Prostate gland (tissue), 2 donors: ENCODE measurements around the gene ITIH3.

Experiments
- POLR2A ChIP-seq: fragments of 450-650 bp; IDR thresholded peaks from one replicate; pipeline ENCODE4 v1.6.1; 2016; ENCODE audit warnings: antibody characterized with exemption, mild to moderate bottlenecking
- POLR2AphosphoS5 ChIP-seq: sonication (generic); formaldehyde crosslinking; IDR thresholded peaks from one replicate; pipeline ENCODE4 v1.6.1; 2017; ENCODE audit warnings: antibody characterized with exemption
- TF ChIP-seq, protein P1 (sequence below), 4 experiments: fragments of 200-600 bp in 2 of 4; fragments of 450-650 bp in 2 of 4; sonication (generic) in 2 of 4; IDR thresholded peaks; 1 replicate in 3 of 4; 2 replicates in 1 of 4; pipeline ENCODE4 v1.5.1; 2016 to 2019; ENCODE audit warnings: antibody characterized with exemption in 4 of 4, mild to moderate bottlenecking in 2 of 4, moderate library complexity in 2 of 4

DNA sequence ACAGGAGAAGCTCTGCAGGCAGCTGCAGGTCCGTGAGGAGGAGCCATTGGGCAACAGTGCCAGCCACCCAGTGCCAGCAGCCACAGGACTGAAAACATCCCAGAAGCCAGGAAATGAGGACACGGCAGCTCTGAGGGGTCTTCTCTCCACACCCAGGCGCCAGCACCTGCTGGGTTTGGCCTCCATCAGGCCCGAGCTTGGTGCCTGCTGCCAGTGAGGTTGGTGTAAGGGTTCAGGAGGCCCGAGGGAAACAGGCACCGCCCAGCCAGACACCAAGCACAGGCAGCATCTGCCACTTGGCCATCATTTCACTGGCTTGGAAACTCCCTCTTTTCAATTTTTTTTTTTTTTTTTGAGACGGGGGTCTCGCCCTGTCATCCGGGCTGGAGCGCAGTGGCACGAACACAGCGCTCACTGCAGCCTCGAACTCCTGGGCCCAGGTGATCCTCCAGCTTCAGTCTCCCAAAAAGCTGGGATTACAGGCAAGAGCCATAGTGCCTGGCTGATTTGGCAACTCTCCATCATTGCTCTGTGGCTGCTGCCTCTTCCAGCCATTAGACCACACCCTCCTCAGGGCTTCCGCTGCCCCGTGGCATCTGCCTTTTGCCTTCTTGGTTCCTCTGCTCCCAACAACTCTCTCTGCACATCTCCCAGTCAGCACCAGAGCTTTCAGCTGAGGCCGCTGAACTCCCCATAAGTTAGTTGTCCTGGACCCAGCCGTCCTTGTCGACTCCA is 1.5 kb upstream of the ITIH3 start:
- TF ChIP-seq POLR2A (no peak), POLR2AphosphoS5 (no peak)
- TF ChIP-seq, protein P1, sequence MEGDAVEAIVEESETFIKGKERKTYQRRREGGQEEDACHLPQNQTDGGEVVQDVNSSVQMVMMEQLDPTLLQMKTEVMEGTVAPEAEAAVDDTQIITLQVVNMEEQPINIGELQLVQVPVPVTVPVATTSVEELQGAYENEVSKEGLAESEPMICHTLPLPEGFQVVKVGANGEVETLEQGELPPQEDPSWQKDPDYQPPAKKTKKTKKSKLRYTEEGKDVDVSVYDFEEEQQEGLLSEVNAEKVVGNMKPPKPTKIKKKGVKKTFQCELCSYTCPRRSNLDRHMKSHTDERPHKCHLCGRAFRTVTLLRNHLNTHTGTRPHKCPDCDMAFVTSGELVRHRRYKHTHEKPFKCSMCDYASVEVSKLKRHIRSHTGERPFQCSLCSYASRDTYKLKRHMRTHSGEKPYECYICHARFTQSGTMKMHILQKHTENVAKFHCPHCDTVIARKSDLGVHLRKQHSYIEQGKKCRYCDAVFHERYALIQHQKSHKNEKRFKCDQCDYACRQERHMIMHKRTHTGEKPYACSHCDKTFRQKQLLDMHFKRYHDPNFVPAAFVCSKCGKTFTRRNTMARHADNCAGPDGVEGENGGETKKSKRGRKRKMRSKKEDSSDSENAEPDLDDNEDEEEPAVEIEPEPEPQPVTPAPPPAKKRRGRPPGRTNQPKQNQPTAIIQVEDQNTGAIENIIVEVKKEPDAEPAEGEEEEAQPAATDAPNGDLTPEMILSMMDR (IDR thresholded peaks at IDR 0.05): no peak
